Naive thymus-derived CD8-positive, alpha-beta T cell (primary cell): ENCODE measurements around the gene FBXO38. TPM values are rescaled to one million over a fixed set of nuclear protein-coding genes. Genes with fewer than 3 reads are reported as not detected.
A peak's percentile ranks its signal among the peaks of the same experiment; 100 is the strongest.

Source experiments
- ATAC-seq, 2 donors: fragments of 150-1000 bp; cut with Tn5 transposase in 1 of 2; sonication (Bioruptor Pico), chemical (Tn5 transposase) in 1 of 2; 1 replicate in 1 of 2; 2 replicates in 1 of 2; pipeline ENCODE4 v1.10.0; 2021; ENCODE audit warnings: mild to moderate bottlenecking in 2 of 2, moderate library complexity in 2 of 2
- POLR2A ChIA-PET: fragments of 350-600 bp; sonication (Branson Sonifier 250); formaldehyde crosslinking; loops from one replicate; lab custom pipeline; 2021; ENCODE audit warnings: antibody characterized with exemption; lab: Charles Lee
- DNase-seq, 10 donors: peaks; one replicate each; pipeline versions ENCODE4 v3.0.0 to v3.0.0-alpha.2; 2020 to 2022
- H3K27ac Mint-ChIP-seq, 10 donors: one replicate each; pipeline ENCODE4 v1.8.0; 2020 to 2022; ENCODE audit warnings: mild to moderate bottlenecking in 10 of 10, mixed read lengths in 10 of 10, moderate library complexity in 4 of 10, inconsistent platforms in 1 of 10
- H3K27me3 Mint-ChIP-seq, 5 donors: one replicate each; pipeline ENCODE4 v1.8.0; 2021 to 2022; ENCODE audit warnings: mixed read lengths in 5 of 5
- H3K36me3 Mint-ChIP-seq, 3 donors: one replicate each; pipeline ENCODE4 v1.8.0; 2020 to 2022; ENCODE audit warnings: mixed read lengths in 3 of 3, mild to moderate bottlenecking in 2 of 3, inconsistent platforms in 1 of 3
- H3K4me1 Mint-ChIP-seq, 4 donors: one replicate each; pipeline ENCODE4 v1.8.0; 2021 to 2022; ENCODE audit warnings: mixed read lengths in 4 of 4
- H3K4me3 Mint-ChIP-seq, 10 donors: one replicate each; pipeline ENCODE4 v1.8.0; 2020 to 2022; ENCODE audit warnings: mild to moderate bottlenecking in 10 of 10, mixed read lengths in 10 of 10, moderate library complexity in 6 of 10, inconsistent platforms in 1 of 10
- H3K9me3 Mint-ChIP-seq, 9 donors: one replicate each; pipeline ENCODE4 v1.8.0; 2020 to 2022; ENCODE audit warnings: mixed read lengths in 9 of 9, mild to moderate bottlenecking in 3 of 9, inconsistent platforms in 1 of 9, moderate library complexity in 1 of 9
- polyA plus RNA-seq, 3 donors: library from polyadenylated mRNA; unstranded; fragments of 300-500 nt; fragmentation: Illumina TruSeq; gene quantifications; one replicate each; pipeline ENCODE4 v1.2.3, GENCODE V29; 2021
- total RNA-seq, 8 experiments: library from RNA in 2 of 8; stranded (reverse) in 2 of 8; gene quantifications; one replicate each; pipeline ENCODE4 v1.2.3 and lab custom pipeline; 2021 to 2026

The FBXO38 gene
- total and polyA plus RNA-seq, 5 experiments from 2014 or later, result 15.5 to 97.0 (median 17.6) TPM

- H3K9me3 Mint-ChIP-seq, result no peaks in the 10 kb centered on the region
- DNase-seq (no peak), ATAC-seq (no peak)
- H3K4me3 Mint-ChIP-seq, result peak overlapping the region in 8 of 10 donors; percentile 16 to 83 (median 47)
- H3K36me3 Mint-ChIP-seq, result peaks cover 0 to 52% (median 6%) of the 10 kb centered on the region in 3 donors
- peak overlapping the region; percentile 6 to 99 (median 71) for H3K27ac Mint-ChIP-seq
- H3K27me3 Mint-ChIP-seq, result no peaks in the 10 kb centered on the region
- peaks cover 44 to 93% (median 86%) of the 10 kb centered on the region in 4 donors for H3K4me1 Mint-ChIP-seq
- POLR2A ChIA-PET, result interaction anchor here (0.7 kb wide), 1 partner anchor 43 kb away, joined by 3 read pairs; no protein-coding TSS in a partner anchor
Observed at GRCh38 chr5:148387325-148387724, 3.6 kb downstream of the FBXO38 start.

- DNase-seq (no peak), ATAC-seq (no peak)
- no peaks in the 10 kb centered on the region for H3K9me3 Mint-ChIP-seq
- POLR2A ChIA-PET, result no interaction called here
- peaks cover 51 to 92% (median 89%) of the 10 kb centered on the region in 4 donors for H3K4me1 Mint-ChIP-seq
- H3K27me3 Mint-ChIP-seq, result no peaks in the 10 kb centered on the region
- H3K27ac Mint-ChIP-seq, result peak overlapping the region in 2 of 10 donors; percentile 31 to 51
- peak overlapping the region in 4 of 10 donors; percentile 8 to 33 (median 22) for H3K4me3 Mint-ChIP-seq
- H3K36me3 Mint-ChIP-seq, result peaks cover 0 to 61% (median 6%) of the 10 kb centered on the region in 3 donors
Observed at GRCh38 chr5:148388696-148389095, 4.9 kb downstream of the FBXO38 start.

GRCh38 chr5:148390914-148391313 is 7.2 kb downstream of the FBXO38 start:
- Mint-ChIP-seq H3K4me1 (peaks cover 45 to 85% (median 77%) of the 10 kb centered on the region in 4 donors), H3K27me3 (no peaks in the 10 kb centered on the region), H3K36me3 (peaks cover 0 to 76% (median 9%) of the 10 kb centered on the region in 3 donors), H3K4me3 (peak overlapping the region in 4 of 10 donors; percentile 5 to 48 (median 13)), H3K27ac (peak overlapping the region in 3 of 10 donors; percentile 1 to 26 (median 18)), H3K9me3 (no peaks in the 10 kb centered on the region)
- ATAC-seq (no peak), DNase-seq (no peak)
- POLR2A ChIA-PET, result no interaction called here

GRCh38 chr5:148391422-148391821 is 7.7 kb downstream of the FBXO38 start:
- H3K4me3 Mint-ChIP-seq, result peak overlapping the region in 4 of 10 donors; percentile 5 to 48 (median 13)
- DNase-seq, result no peak
- ATAC-seq, result no peak
- H3K27me3 Mint-ChIP-seq, result no peaks in the 10 kb centered on the region
- no peaks in the 10 kb centered on the region for H3K9me3 Mint-ChIP-seq
- H3K27ac Mint-ChIP-seq, result peak overlapping the region in 3 of 10 donors; percentile 6 to 26 (median 8)
- POLR2A ChIA-PET, result no interaction called here
- H3K4me1 Mint-ChIP-seq, result peaks cover 42 to 82% (median 73%) of the 10 kb centered on the region in 4 donors
- H3K36me3 Mint-ChIP-seq, result peaks cover 0 to 78% (median 9%) of the 10 kb centered on the region in 3 donors

GRCh38 chr5:148393390-148393741 is 9.6 kb downstream of the FBXO38 start:
- POLR2A ChIA-PET, result interaction anchor here (1.5 kb wide), 1 partner anchor 9 kb away, joined by 5 read pairs; the partner anchor contains the start of gene FBXO38
- Mint-ChIP-seq H3K27me3 (no peaks in the 10 kb centered on the region), H3K4me1 (peaks cover 40 to 77% (median 64%) of the 10 kb centered on the region in 4 donors), H3K27ac (peak overlapping the region in 3 of 10 donors; percentile 18 to 62 (median 60)), H3K36me3 (peaks cover 0 to 80% (median 9%) of the 10 kb centered on the region in 3 donors), H3K4me3 (peak overlapping the region in 2 of 10 donors; percentile 19 to 27), H3K9me3 (no peaks in the 10 kb centered on the region)
- ATAC-seq (no peak), DNase-seq (no peak)

- POLR2A ChIA-PET, result interaction anchor here (1.5 kb wide), 1 partner anchor 11 kb away, joined by 5 read pairs; the partner anchor contains the start of gene FBXO38
- DNase-seq, result no peak
- Mint-ChIP-seq H3K4me1 (peaks cover 40 to 74% (median 62%) of the 10 kb centered on the region in 4 donors), H3K9me3 (no peaks in the 10 kb centered on the region), H3K27ac (peak overlapping the region in 4 of 10 donors; percentile 4 to 18 (median 12)), H3K27me3 (no peaks in the 10 kb centered on the region), H3K4me3 (peak overlapping the region in 1 of 10 donors; percentile 5), H3K36me3 (peaks cover 0 to 83% (median 9%) of the 10 kb centered on the region in 3 donors)
- no peak for ATAC-seq
Observed at GRCh38 chr5:148394587-148395019, 10.8 kb downstream of the FBXO38 start.

- DNase-seq (no peak), ATAC-seq (no peak)
- Mint-ChIP-seq H3K27ac (peak overlapping the region in 2 of 10 donors; percentile 15 to 22), H3K27me3 (no peaks in the 10 kb centered on the region), H3K4me1 (peaks cover 40 to 70% (median 62%) of the 10 kb centered on the region in 4 donors), H3K9me3 (no peaks in the 10 kb centered on the region), H3K4me3 (no peak overlapping the region), H3K36me3 (peaks cover 0 to 85% (median 12%) of the 10 kb centered on the region in 3 donors)
- POLR2A ChIA-PET, result interaction anchor here (1.5 kb wide), 1 partner anchor 11 kb away, joined by 5 read pairs; the partner anchor contains the start of gene FBXO38
Observed at GRCh38 chr5:148395031-148395430, 11.3 kb downstream of the FBXO38 start.

GRCh38 chr5:148397968-148398595 is 14.3 kb downstream of the FBXO38 start:
- no peaks in the 10 kb centered on the region for H3K9me3 Mint-ChIP-seq
- H3K4me3 Mint-ChIP-seq, result no peak overlapping the region
- DNase-seq (no peak), ATAC-seq (no peak)
- POLR2A ChIA-PET, result no interaction called here
- peaks cover 28 to 66% (median 51%) of the 10 kb centered on the region in 4 donors for H3K4me1 Mint-ChIP-seq
- no peaks in the 10 kb centered on the region for H3K27me3 Mint-ChIP-seq
- H3K36me3 Mint-ChIP-seq, result peaks cover 0 to 91% (median 13%) of the 10 kb centered on the region in 3 donors
- H3K27ac Mint-ChIP-seq, result peak overlapping the region in 9 of 10 donors; percentile 10 to 86 (median 71)

GRCh38 chr5:148398698-148399121 is 15.0 kb downstream of the FBXO38 start:
- Mint-ChIP-seq H3K4me1 (peaks cover 26 to 66% (median 47%) of the 10 kb centered on the region in 4 donors), H3K9me3 (no peaks in the 10 kb centered on the region), H3K27me3 (no peaks in the 10 kb centered on the region), H3K36me3 (peaks cover 0 to 93% (median 13%) of the 10 kb centered on the region in 3 donors), H3K4me3 (no peak overlapping the region), H3K27ac (peak overlapping the region in 5 of 10 donors; percentile 53 to 76 (median 55))
- ATAC-seq (no peak), DNase-seq (no peak)
- POLR2A ChIA-PET, result no interaction called here

- Mint-ChIP-seq H3K36me3 (peaks cover 5 to 94% (median 17%) of the 10 kb centered on the region in 3 donors), H3K4me1 (peaks cover 28 to 52% (median 37%) of the 10 kb centered on the region in 4 donors), H3K27me3 (no peaks in the 10 kb centered on the region), H3K4me3 (no peak overlapping the region), H3K27ac (peak overlapping the region in 9 of 10 donors; percentile 17 to 80 (median 51)), H3K9me3 (no peaks in the 10 kb centered on the region)
- no peak for DNase-seq
- POLR2A ChIA-PET, result no interaction called here
- ATAC-seq, result no peak
Observed at GRCh38 chr5:148401604-148402003, 17.8 kb downstream of the FBXO38 start.

GRCh38 chr5:148403344-148403743 is 19.6 kb downstream of the FBXO38 start:
- Mint-ChIP-seq H3K27me3 (no peaks in the 10 kb centered on the region), H3K4me1 (peaks cover 24 to 44% (median 27%) of the 10 kb centered on the region in 4 donors), H3K4me3 (no peak overlapping the region), H3K9me3 (no peaks in the 10 kb centered on the region), H3K27ac (peak overlapping the region in 3 of 10 donors; percentile 9 to 34 (median 26)), H3K36me3 (peaks cover 5 to 96% (median 20%) of the 10 kb centered on the region in 3 donors)
- no peak for ATAC-seq
- DNase-seq, result no peak
- POLR2A ChIA-PET, result interaction anchor here (0.6 kb wide), 1 partner anchor 726 kb away, joined by 4 read pairs; no protein-coding TSS in a partner anchor

GRCh38 chr5:148406406-148406805 is 22.6 kb downstream of the FBXO38 start:
- POLR2A ChIA-PET, result interaction anchor here (0.8 kb wide), 1 partner anchor 38 kb away, joined by 3 read pairs; no protein-coding TSS in a partner anchor
- Mint-ChIP-seq H3K4me3 (no peak overlapping the region), H3K27ac (no peak overlapping the region), H3K4me1 (peaks cover 9 to 24% (median 15%) of the 10 kb centered on the region in 4 donors), H3K36me3 (peaks cover 10 to 95% (median 29%) of the 10 kb centered on the region in 3 donors), H3K27me3 (no peaks in the 10 kb centered on the region), H3K9me3 (no peaks in the 10 kb centered on the region)
- ATAC-seq (no peak), DNase-seq (no peak)
